Measurements from ENCODE around the gene HOXA7.

HOXA7 gene

GRCh38 chr7:27182861-27183681, 26.6 kb upstream of the HOXA7 start:
- TF ChIP-seq, protein P1, sequence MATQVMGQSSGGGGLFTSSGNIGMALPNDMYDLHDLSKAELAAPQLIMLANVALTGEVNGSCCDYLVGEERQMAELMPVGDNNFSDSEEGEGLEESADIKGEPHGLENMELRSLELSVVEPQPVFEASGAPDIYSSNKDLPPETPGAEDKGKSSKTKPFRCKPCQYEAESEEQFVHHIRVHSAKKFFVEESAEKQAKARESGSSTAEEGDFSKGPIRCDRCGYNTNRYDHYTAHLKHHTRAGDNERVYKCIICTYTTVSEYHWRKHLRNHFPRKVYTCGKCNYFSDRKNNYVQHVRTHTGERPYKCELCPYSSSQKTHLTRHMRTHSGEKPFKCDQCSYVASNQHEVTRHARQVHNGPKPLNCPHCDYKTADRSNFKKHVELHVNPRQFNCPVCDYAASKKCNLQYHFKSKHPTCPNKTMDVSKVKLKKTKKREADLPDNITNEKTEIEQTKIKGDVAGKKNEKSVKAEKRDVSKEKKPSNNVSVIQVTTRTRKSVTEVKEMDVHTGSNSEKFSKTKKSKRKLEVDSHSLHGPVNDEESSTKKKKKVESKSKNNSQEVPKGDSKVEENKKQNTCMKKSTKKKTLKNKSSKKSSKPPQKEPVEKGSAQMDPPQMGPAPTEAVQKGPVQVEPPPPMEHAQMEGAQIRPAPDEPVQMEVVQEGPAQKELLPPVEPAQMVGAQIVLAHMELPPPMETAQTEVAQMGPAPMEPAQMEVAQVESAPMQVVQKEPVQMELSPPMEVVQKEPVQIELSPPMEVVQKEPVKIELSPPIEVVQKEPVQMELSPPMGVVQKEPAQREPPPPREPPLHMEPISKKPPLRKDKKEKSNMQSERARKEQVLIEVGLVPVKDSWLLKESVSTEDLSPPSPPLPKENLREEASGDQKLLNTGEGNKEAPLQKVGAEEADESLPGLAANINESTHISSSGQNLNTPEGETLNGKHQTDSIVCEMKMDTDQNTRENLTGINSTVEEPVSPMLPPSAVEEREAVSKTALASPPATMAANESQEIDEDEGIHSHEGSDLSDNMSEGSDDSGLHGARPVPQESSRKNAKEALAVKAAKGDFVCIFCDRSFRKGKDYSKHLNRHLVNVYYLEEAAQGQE (IDR thresholded peaks at IDR 0.05; ENCODE audit: insufficient read depth in 1 of 2, low read depth in 2 of 2, low read length in 2 of 2) = no peak
- TF ChIP-seq TAF1 (IDR thresholded peaks at IDR 0.05; ENCODE audit: borderline replicate concordance, insufficient read depth, low read length) (no peak), SIN3A (IDR thresholded peaks at IDR 0.05; ENCODE audit: borderline replicate concordance, insufficient read depth, low read length) (no peak), POLR2AphosphoS5 (IDR thresholded peaks at IDR 0.05; ENCODE audit: low read depth, low read length) (no peak), FOXP2 (optimal IDR thresholded peaks at IDR 0.05; ENCODE audit: borderline replicate concordance, extremely low read depth, extremely low read length, insufficient read depth) (no peak)

DNA sequence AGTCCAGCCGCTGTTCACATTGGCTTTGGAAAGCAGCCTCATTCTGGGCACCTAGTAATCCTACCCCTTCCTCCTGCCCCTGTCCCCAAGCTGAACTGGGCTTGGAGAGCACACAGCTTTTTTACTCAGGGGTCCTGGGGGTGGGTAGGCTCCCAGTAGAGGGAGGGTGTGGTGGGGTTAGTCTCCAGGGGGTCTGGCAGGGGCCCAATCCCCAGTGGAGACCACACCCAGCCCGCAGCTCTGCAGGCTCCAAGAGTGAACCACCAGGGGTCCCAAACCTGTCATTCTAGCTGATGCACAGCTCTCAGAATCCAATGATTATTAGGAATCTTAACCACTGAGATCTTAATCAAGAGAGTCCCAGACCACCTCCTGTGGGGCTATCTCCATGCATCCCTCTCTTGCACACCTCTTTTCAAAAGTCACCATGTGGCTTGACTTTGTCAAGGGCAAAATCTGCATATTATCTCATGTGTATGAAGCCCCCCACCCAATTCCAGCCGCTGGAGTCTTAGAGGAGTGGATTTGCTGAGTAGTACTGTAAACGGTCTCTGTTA, 25.9 kb upstream of the HOXA7 start:
- TF ChIP-seq POLR2AphosphoS5 (IDR thresholded peaks at IDR 0.05; ENCODE audit: low read depth, low read length) = no peak
- no peak for TF ChIP-seq FOXP2 (optimal IDR thresholded peaks at IDR 0.05; ENCODE audit: borderline replicate concordance, extremely low read depth, extremely low read length, insufficient read depth)
- TF ChIP-seq, protein P1 (IDR thresholded peaks at IDR 0.05; ENCODE audit: insufficient read depth in 1 of 2, low read depth in 2 of 2, low read length in 2 of 2) = no peak
- TF ChIP-seq TAF1 (IDR thresholded peaks at IDR 0.05; ENCODE audit: borderline replicate concordance, insufficient read depth, low read length) = no peak
- no peak for TF ChIP-seq SIN3A (IDR thresholded peaks at IDR 0.05; ENCODE audit: borderline replicate concordance, insufficient read depth, low read length)

DNA sequence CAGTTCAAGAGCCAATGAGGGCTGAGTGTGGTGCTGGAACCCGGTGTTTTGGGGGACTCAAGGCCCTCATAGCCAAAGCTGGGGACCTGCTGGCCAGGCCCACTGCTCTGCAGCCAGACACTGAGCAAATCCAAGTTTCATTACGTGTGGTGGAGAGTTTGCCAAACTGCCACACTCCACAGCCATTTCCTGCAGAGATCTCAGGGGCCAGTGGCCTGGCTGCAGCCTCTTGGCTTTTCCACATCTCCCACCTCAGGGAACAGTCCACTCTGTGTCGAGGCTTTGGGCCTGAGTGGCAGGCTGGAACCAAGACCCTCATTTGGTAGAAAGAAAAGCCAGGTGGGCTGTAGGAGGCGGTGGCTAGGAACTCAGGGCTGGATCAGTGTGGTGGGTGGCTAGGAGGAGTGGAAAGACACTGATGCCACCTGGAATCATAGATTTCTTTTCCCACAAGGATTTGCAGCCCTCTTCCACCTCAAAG, 25.4 kb upstream of the HOXA7 start:
- no peak for TF ChIP-seq POLR2AphosphoS5 (IDR thresholded peaks at IDR 0.05; ENCODE audit: low read depth, low read length)
- TF ChIP-seq, protein P1 (IDR thresholded peaks at IDR 0.05; ENCODE audit: insufficient read depth in 1 of 2, low read depth in 2 of 2, low read length in 2 of 2) = no peak
- no peak for TF ChIP-seq TAF1 (IDR thresholded peaks at IDR 0.05; ENCODE audit: borderline replicate concordance, insufficient read depth, low read length)
- TF ChIP-seq SIN3A (IDR thresholded peaks at IDR 0.05; ENCODE audit: borderline replicate concordance, insufficient read depth, low read length) = no peak

DNA sequence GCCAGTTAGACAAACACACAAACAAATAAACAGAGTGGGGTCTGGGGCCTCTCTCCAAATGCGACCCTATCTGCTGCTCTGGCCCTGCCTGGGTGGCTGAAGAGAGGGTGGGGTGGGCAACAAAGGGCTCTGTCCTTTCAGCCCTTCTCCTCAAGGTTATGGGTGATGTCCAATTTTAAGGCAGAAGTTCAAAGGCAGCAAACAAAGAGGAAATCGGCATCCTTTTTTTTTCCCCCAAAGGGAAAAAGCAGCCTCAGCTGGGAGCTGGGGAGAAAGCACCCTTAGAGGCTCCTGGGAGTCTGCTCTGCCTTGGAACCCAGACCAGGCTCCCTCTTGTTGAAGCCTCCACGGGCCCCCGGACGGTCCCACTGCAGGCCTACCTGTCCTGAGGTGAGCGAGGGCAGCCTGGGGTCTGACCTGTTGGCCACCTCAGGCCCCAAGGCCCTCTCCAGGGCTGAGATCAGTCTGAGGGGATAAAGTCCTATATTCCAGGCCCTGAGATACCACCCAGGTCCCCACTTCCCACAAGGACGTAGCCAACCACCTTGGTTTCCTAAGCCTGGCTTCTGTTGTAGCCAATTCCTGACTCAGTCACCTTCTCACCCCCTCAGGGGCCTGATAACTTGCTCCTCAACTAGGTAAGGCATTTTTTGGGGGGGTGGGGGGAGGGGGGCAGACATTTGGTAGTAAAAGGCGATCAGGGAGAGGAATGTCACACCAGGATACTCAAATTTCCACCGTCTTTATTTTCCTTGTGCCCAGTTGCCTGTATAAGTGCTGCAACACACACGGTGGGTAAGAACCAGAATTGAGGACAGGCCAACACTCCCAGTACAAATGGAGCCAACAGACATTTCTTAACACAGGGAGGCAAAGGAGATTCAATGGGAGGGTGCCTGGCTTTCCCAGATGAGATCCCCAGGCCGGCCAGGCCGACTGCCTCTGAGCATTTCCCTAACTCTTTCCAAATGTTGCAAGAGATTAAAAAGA, 24.3 kb upstream of the HOXA7 start:
- TF ChIP-seq, protein P1 (IDR thresholded peaks at IDR 0.05; ENCODE audit: insufficient read depth in 1 of 2, low read depth in 2 of 2, low read length in 2 of 2) = no peak
- no peak for TF ChIP-seq POLR2AphosphoS5 (IDR thresholded peaks at IDR 0.05; ENCODE audit: low read depth, low read length)
- no peak for TF ChIP-seq SIN3A (IDR thresholded peaks at IDR 0.05; ENCODE audit: borderline replicate concordance, insufficient read depth, low read length)
- no peak for TF ChIP-seq TAF1 (IDR thresholded peaks at IDR 0.05; ENCODE audit: borderline replicate concordance, insufficient read depth, low read length)
